Measurements from ENCODE around the gene STK17B. TPM values are rescaled to one million over a fixed set of nuclear protein-coding genes. Genes with fewer than 3 reads are reported as not detected.

Gene STK17B
- total and polyA plus RNA-seq, 9 of the 15 experiments (the other 6 are each of a cell fraction or from before 2014, with no cell fraction given) = 2.3 to 17.7 (median 8.5) TPM

DNA sequence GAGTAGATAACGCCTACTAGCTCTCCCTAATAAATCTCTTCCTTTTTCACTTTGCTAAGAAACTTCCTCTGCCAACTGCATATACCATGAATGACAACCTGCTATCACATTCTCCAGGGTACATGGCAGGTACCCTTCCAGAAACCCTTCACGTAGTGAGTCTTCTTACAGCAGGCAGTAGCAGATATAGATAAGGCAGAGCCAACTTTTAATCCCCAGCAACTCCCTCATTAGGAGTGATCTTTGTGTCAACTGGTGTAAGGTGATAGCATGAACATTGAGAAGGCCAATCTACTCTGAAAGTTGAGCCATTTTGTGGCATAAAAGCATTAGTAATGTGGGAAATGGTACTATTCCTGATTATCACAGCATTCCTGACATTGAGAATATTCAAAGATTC is 5.7 kb upstream of the STK17B start (continued):
- TF ChIP-seq, protein P1, sequence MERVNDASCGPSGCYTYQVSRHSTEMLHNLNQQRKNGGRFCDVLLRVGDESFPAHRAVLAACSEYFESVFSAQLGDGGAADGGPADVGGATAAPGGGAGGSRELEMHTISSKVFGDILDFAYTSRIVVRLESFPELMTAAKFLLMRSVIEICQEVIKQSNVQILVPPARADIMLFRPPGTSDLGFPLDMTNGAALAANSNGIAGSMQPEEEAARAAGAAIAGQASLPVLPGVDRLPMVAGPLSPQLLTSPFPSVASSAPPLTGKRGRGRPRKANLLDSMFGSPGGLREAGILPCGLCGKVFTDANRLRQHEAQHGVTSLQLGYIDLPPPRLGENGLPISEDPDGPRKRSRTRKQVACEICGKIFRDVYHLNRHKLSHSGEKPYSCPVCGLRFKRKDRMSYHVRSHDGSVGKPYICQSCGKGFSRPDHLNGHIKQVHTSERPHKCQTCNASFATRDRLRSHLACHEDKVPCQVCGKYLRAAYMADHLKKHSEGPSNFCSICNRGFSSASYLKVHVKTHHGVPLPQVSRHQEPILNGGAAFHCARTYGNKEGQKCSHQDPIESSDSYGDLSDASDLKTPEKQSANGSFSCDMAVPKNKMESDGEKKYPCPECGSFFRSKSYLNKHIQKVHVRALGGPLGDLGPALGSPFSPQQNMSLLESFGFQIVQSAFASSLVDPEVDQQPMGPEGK (CRISPR knock-in tag; IDR thresholded peaks at IDR 0.05; ENCODE audit: borderline replicate concordance) = no peak
- TF ChIP-seq, protein P2, sequence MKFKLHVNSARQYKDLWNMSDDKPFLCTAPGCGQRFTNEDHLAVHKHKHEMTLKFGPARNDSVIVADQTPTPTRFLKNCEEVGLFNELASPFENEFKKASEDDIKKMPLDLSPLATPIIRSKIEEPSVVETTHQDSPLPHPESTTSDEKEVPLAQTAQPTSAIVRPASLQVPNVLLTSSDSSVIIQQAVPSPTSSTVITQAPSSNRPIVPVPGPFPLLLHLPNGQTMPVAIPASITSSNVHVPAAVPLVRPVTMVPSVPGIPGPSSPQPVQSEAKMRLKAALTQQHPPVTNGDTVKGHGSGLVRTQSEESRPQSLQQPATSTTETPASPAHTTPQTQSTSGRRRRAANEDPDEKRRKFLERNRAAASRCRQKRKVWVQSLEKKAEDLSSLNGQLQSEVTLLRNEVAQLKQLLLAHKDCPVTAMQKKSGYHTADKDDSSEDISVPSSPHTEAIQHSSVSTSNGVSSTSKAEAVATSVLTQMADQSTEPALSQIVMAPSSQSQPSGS (CRISPR knock-in tag; IDR thresholded peaks at IDR 0.05) = no peak
- TF ChIP-seq WHSC1 (IDR thresholded peaks at IDR 0.05; ENCODE audit: low read length) (no peak), KDM1A (IDR thresholded peaks at IDR 0.05) (peak in 1 of 2 experiments; percentile 58; a peak in 1 of 4 replicates), HDAC8 (tag; IDR thresholded peaks at IDR 0.05) (no peak), PML (IDR thresholded peaks at IDR 0.05; ENCODE audit: low read length) (peak; percentile 76), KLF10 (CRISPR knock-in tag; IDR thresholded peaks at IDR 0.05) (no peak), NCOA1 (IDR thresholded peaks at IDR 0.05; ENCODE audit: low read depth) (no peak; the same call in 1 of the 2 replicates), IRF2 (CRISPR knock-in tag; IDR thresholded peaks at IDR 0.05) (no peak), PTTG1 (tag; IDR thresholded peaks at IDR 0.05; ENCODE audit: low read depth) (no peak), ARHGAP35 (IDR thresholded peaks at IDR 0.05; ENCODE audit: partially characterized antibody) (no peak), CXXC5 (CRISPR knock-in tag; IDR thresholded peaks at IDR 0.05) (no peak), ZNF197 (CRISPR knock-in tag; IDR thresholded peaks at IDR 0.05; ENCODE audit: low read depth) (no peak), JUND (IDR thresholded peaks at IDR 0.05; ENCODE audit: borderline replicate concordance, low read depth, low read length) (no peak), JUND (tag; IDR thresholded peaks at IDR 0.05; ENCODE audit: borderline replicate concordance, low read depth, low read length) (peak; percentile 38; the same call in 1 of the 3 replicates), PHF21A (IDR thresholded peaks at IDR 0.05; ENCODE audit: borderline replicate concordance, low read depth) (no peak), STAT5A (IDR thresholded peaks at IDR 0.05; ENCODE audit: borderline replicate concordance, low read length) (peak; percentile 76)
- TF ChIP-seq, protein P3, sequence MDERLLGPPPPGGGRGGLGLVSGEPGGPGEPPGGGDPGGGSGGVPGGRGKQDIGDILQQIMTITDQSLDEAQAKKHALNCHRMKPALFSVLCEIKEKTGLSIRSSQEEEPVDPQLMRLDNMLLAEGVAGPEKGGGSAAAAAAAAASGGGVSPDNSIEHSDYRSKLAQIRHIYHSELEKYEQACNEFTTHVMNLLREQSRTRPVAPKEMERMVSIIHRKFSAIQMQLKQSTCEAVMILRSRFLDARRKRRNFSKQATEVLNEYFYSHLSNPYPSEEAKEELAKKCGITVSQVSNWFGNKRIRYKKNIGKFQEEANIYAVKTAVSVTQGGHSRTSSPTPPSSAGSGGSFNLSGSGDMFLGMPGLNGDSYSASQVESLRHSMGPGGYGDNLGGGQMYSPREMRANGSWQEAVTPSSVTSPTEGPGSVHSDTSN (CRISPR knock-in tag; IDR thresholded peaks at IDR 0.05; ENCODE audit: low read depth) = no peak
- TF ChIP-seq, protein P3 (tag; conservative IDR thresholded peaks at IDR 0.05; ENCODE audit: low read depth) = 0 out of 2 replicates have a peak, but pooled peaks have one; percentile 22
- TF ChIP-seq, protein P4, sequence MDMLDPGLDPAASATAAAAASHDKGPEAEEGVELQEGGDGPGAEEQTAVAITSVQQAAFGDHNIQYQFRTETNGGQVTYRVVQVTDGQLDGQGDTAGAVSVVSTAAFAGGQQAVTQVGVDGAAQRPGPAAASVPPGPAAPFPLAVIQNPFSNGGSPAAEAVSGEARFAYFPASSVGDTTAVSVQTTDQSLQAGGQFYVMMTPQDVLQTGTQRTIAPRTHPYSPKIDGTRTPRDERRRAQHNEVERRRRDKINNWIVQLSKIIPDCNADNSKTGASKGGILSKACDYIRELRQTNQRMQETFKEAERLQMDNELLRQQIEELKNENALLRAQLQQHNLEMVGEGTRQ (CRISPR knock-in tag; IDR thresholded peaks at IDR 0.05) = no peak
